Adrenal gland (tissue), 12 donors: ENCODE results near the gene LARP4B. TPM values are rescaled to one million over a fixed set of nuclear protein-coding genes. Genes with fewer than 3 reads are reported as not detected.

Experiments
- DNase-seq, 7 donors: peaks; one replicate each; pipeline ENCODE4 v3.0.0-alpha.2; 2019 to 2020
- H3K27ac ChIP-seq, 5 donors: fragments of 200-600 bp; sonication (generic) in 4 of 5; 1 replicate in 3 of 5; 2 replicates in 2 of 5; pipeline versions ENCODE4 v1.5.1 to v1.8.0; 2016 to 2020; ENCODE audit warnings: mild to moderate bottlenecking in 1 of 5
- H3K27me3 ChIP-seq: fragments of 200-600 bp; 2 replicates; pipeline ENCODE4 v1.8.0; 2021
- H3K36me3 ChIP-seq, 2 donors: fragments of 200-600 bp; replicated peaks in 1 of 2; 1 replicate in 1 of 2; 2 replicates in 1 of 2; pipeline versions ENCODE4 v1.5.1 to v1.8.0; 2018 to 2022
- H3K4me1 ChIP-seq, 2 donors: fragments of 200-600 bp; replicated peaks in 1 of 2; 1 replicate in 1 of 2; 2 replicates in 1 of 2; pipeline versions ENCODE4 v1.5.1 to v1.8.0; 2018 to 2021
- H3K4me3 ChIP-seq, 4 donors: fragments of 200-600 bp; sonication (generic) in 3 of 4; one replicate each; pipeline ENCODE4 v1.5.1; 2016 to 2018
- H3K9me3 ChIP-seq, 3 donors: fragments of 200-600 bp; sonication (generic) in 1 of 3; replicated peaks in 1 of 3; 1 replicate in 2 of 3; 2 replicates in 1 of 3; pipeline versions ENCODE4 v1.5.1 to v1.8.0; 2016 to 2021
- CTCF ChIP-seq, 6 experiments: fragments of 450-650 bp in 4 of 6; fragments of 200-600 bp in 2 of 6; sonication (generic) in 1 of 6; IDR thresholded peaks; 1 replicate in 5 of 6; 2 replicates in 1 of 6; pipeline versions ENCODE4 v1.5.1 to v1.8.0; 2016 to 2021; ENCODE audit warnings: antibody characterized with exemption in 6 of 6, mild to moderate bottlenecking in 2 of 6, moderate library complexity in 1 of 6
- POLR2A ChIP-seq, 2 donors: fragments of 450-650 bp; IDR thresholded peaks; one replicate each; pipeline ENCODE4 v1.6.1; 2017; ENCODE audit warnings: antibody characterized with exemption in 2 of 2, mild to moderate bottlenecking in 2 of 2, moderate library complexity in 1 of 2
- WGBS, 4 donors: extraction: QIAGEN DNeasy Blood & Tissue Kit in 2 of 4; methylation state at CpG; one replicate each; pipeline versions ENCODE4 v1.1.5 to v1.1.7; 2013 to 2017; 5-methylcytosine and 5-hydroxymethylcytosine counted together
- intact Hi-C, 2 donors: fragments of 100-400 bp; cut with DNase I; formaldehyde crosslinking; loops; one replicate each; pipeline versions ENCODE4 v1.14.1 to v1.15.0; 2022 to 2023
- polyA plus RNA-seq, 3 donors: library from polyadenylated mRNA; stranded (reverse); fragments of 200-250 nt in 2 of 3; fragments of 350-450 nt in 1 of 3; fragmentation: Illumina TruSeq in 1 of 3; extraction: RNeasy Lipid Tissue Mini Kit (QIAGEN cat#74804) in 1 of 3; gene quantifications; one replicate each; pipeline ENCODE4 v1.2.3, GENCODE V29; 2013 to 2014
- total RNA-seq, 9 donors: library from RNA; depleted of rRNA in 4 of 9; stranded (reverse); fragments of >200 nt in 4 of 9; fragments of 120-200 nt in 1 of 9; fragmentation: NEBNext Ultra II Directional in 1 of 9; extraction: Animal tissue kit (Norgen Biotek cat#: 25700) in 1 of 9; gene quantifications; one replicate each; pipeline versions ENCODE4 v1.1.0 to v1.2.4, GENCODE V29; 2013 to 2023
- donor health status: healthy with polysubstance abuse.
- donor health status: Bipolar disorder and iron deficiency.
- donor health status: DM: yes; HTN: yes; CAD: no.
- donor health status: DM: no; HTN: no; CAD: no.
- donor health status: DM: no; HTN: no; CAD: no.
- donor health status: DM: yes; HTN: yes; CAD: no.

Gene LARP4B
- total and polyA plus RNA-seq, 12 donors: 17.2 to 145 (median 66.8) TPM

GRCh38 chr10:968546-969199 lies 37.2 kb upstream of the LARP4B start:
- no peak for TF ChIP-seq CTCF (IDR thresholded peaks at IDR 0.05)
- TF ChIP-seq POLR2A (IDR thresholded peaks at IDR 0.05): no peak
- peak overlapping the region in 3 of 5 donors; percentile 39 to 78 (median 66) for H3K27ac ChIP-seq
- WGBS, 4 donors: 61 to 75% (median 71%) methylated on average over 17 of the region's 17 CpGs
- no peaks in the 10 kb centered on the region for H3K27me3 ChIP-seq
- intact Hi-C loops: no loop called here
- no peaks in the 10 kb centered on the region for H3K9me3 ChIP-seq
- peaks cover 24 to 36% of the 10 kb centered on the region in 2 donors for H3K4me1 ChIP-seq
- H3K36me3 ChIP-seq: no peaks in the 10 kb centered on the region
- peak in 3 of 7 donors; percentile 53 to 59 (median 58) for DNase-seq
- no peak overlapping the region for H3K4me3 ChIP-seq

DNA sequence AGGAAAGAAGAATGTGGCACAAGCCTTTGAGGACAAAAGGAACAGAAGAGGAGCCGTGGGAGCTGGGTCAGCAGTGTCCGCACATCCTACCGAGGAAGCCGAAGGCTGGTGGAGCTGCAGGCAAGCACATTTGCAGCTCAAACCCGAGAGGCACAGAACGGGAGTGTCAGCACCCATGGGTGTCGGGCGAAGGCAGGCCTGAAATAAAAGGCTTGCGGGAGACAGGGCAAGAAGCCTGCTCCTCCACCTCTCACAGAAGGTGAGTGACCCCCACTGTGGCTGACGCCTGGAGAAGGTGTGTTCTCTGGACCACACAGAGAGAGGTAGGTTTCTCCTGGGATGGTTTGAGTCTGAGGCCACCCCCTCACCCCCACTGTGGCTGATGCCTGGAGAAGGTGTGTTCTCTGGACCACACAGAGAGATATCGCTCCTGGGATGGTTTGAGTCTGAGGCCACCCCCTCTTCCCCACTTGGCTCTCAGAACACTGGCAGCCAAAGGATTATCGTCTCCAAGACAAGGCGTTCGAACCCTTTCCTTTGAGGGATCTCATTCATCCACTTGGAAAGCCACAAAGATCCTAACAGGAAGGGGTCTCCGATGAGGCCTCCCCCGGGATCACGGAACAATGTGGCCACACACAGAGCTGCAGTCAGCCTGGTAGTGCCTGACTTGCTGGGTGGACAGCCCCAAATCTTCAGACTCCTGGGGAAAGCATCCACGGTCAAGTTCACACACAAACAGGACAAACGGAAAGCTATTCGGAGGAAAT lies 35.1 kb upstream of the LARP4B start:
- Histone ChIP-seq H3K36me3 (no peaks in the 10 kb centered on the region), H3K4me3 (no peak overlapping the region), H3K4me1 (peaks cover 28 to 35% of the 10 kb centered on the region in 2 donors), H3K27me3 (no peaks in the 10 kb centered on the region), H3K27ac (no peak overlapping the region), H3K9me3 (no peaks in the 10 kb centered on the region)
- DNase-seq: no peak
- intact Hi-C loops: no loop called here
- WGBS, 4 donors: 83 to 95% (median 90%) methylated on average over 16 to 20 of the region's 20 CpGs
- no peak for TF ChIP-seq CTCF (IDR thresholded peaks at IDR 0.05)
- TF ChIP-seq POLR2A (IDR thresholded peaks at IDR 0.05): no peak

DNA sequence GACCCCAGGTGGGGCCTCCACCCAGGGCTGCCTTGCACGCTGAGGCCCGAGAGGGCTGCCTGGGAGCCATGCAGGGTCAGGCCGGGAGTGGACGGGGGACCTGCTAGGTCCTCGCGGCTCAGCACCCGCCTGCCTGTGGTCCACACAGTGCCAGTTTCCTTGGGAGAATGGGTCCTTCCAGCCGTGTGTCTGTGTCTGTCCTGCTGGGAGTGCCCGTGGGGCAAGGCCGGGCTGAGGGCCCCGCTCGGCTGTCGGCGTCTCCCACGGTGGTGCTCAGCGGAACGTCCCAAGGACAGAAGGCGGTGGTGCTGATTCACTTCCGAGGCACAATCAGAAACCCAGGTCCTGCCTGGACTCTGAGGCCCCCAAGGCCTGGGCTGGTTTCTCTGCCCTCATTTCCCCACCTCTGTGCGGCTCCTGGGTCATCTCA lies 33.5 kb upstream of the LARP4B start:
- Histone ChIP-seq H3K36me3 (no peaks in the 10 kb centered on the region), H3K27ac (peak overlapping the region; percentile 12 to 98 (median 90)), H3K4me3 (no peak overlapping the region), H3K4me1 (peaks cover 12 to 19% of the 10 kb centered on the region in 2 donors), H3K27me3 (no peaks in the 10 kb centered on the region), H3K9me3 (no peaks in the 10 kb centered on the region)
- 41 to 83% (median 61%) methylated on average over 1 to 20 of the region's 20 CpGs for WGBS, 4 donors
- TF ChIP-seq CTCF (IDR thresholded peaks at IDR 0.05) (no peak), POLR2A (IDR thresholded peaks at IDR 0.05) (peak in 1 of 2 donors; percentile 55)
- DNase-seq: peak; percentile 29 to 87 (median 77)
- intact Hi-C loops: no loop called here

DNA sequence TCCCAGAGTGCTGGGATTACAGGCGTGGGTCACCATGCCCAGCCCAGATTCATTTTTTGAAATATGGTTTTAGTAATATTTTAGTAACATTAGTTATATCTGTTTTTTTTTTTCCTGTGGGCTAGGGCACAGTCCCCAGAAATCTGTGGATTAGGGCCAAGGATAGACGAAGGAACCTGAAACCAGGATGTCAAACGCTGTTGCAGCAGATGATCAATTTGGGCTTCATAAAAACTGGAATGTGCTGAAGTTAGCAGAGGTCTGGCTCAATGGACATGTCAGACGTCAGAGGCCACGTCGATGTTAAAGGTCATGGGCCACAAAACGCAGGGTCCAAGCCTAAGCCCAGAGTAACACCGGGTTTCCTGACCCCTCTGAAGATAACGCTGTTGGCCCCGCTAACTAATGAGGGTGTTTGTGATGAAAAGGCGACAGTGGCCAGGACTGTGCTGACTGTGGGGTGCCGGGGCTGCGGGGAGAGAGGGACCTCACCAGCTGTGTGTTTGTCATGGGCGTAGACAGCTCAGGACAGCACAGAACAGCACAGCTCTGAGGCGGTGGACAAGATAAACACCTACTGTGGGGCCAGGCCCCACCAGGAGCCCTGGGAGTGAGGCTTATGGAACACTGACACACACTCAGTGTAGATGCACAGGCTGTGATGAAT lies 32.9 kb upstream of the LARP4B start:
- H3K27me3 ChIP-seq: no peaks in the 10 kb centered on the region
- peak in 5 of 7 donors; percentile 72 to 89 (median 77) for DNase-seq
- TF ChIP-seq POLR2A (IDR thresholded peaks at IDR 0.05) (peak in 1 of 2 donors; percentile 29), CTCF (IDR thresholded peaks at IDR 0.05) (no peak)
- peaks cover 7 to 13% of the 10 kb centered on the region in 2 donors for H3K4me1 ChIP-seq
- H3K9me3 ChIP-seq: no peaks in the 10 kb centered on the region
- WGBS, 4 donors: 29 to 45% (median 43%) methylated on average over 14 to 15 of the region's 15 CpGs
- peak overlapping the region; percentile 12 to 98 (median 90) for H3K27ac ChIP-seq
- H3K36me3 ChIP-seq: no peaks in the 10 kb centered on the region
- H3K4me3 ChIP-seq: no peak overlapping the region
- intact Hi-C loops: no loop called here
